GM21529 (cell line): Measurements from ENCODE around the gene MTSS2.
"Not testable (repeated sequence)": the region's sequence is repeated elsewhere in the genome, so short reads cannot be mapped to it uniquely, and the experiment has no call there.

Experiments
- ATAC-seq: cut with Tn5 transposase; IDR thresholded peaks from one replicate; pipeline ENCODE4 v1.9.1; 2021; ENCODE audit not compliant: unreplicated experiment

MTSS2 gene

DNA sequence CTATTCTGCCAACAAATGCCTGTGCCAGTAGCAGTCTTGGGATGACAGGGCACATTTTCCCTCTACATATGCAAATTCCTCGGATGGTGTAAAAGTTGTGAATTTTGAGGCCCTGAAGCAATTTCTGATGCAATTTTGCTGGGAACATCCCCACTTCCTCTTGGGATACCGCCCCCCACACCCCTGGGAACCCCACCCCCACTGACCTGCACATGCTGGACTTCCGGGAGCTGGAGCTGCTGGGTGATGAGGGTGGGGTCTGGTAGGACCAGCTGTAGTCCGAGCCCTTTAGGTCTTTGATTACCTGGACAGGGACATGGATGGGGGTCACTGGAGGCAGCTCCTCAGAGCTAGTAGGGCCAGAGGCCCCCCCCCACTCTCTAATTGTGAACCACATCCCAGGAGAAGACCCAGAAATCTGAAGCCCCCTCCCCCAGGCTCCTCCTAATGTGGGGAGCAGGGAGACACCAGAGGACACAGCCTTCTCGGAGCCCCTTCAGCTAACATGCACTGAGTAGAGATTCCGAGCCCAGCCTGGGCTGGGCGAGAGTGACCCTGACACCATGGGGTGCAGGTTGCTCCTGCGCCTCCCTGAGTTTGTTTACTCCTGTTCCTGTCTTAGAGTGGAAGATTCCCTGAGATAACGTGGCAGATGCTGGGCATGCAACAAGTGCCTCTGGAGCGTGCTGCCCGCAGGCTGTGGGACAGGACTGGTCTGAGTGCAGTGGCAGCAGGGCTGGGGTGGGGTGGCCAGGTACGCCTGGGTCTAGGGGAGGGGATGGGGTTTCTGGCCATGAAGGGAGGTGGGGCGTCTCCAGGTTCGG lies 9.0 kb downstream of the MTSS2 start:
- ATAC-seq, result no peak

DNA sequence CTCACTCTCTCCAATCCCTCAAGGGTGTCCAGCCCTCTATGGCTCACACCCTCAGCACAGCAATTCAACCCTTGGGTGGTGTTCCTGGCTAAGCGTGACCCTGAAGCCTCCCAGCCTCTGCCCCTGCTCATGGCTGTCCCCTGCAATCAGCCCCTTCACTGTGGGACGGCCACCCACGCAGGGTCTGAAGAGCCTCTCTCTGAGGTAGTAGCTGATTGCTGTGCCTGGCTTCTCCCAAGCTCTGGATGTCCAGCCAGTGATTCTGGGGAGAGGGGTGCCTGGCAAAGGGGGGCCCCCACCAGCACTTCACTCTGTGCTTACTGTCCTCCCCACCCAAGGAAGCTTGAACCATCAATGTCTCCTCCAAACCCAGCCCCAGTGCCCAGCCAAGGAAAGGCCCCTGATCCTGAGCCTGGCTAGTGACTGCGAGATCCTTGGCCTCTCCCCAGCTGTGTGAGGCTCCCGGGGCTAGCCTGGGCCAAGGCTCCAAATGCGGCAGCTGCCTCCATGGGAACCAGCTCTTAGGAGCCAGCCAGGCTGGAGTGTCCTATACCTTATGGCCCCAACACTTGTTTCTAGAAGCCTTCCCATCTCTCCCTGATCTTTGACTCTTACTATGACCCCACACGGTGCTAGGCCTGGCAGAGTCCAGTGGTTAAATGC lies 9.9 kb downstream of the MTSS2 start:
- no peak for ATAC-seq

- no peak for ATAC-seq
Measured at GRCh38 chr16:70674221-70675014, 11.4 kb downstream of the MTSS2 start.

GRCh38 chr16:70670938-70671337 lies 14.9 kb downstream of the MTSS2 start:
- ATAC-seq, result not testable (repeated sequence)

DNA sequence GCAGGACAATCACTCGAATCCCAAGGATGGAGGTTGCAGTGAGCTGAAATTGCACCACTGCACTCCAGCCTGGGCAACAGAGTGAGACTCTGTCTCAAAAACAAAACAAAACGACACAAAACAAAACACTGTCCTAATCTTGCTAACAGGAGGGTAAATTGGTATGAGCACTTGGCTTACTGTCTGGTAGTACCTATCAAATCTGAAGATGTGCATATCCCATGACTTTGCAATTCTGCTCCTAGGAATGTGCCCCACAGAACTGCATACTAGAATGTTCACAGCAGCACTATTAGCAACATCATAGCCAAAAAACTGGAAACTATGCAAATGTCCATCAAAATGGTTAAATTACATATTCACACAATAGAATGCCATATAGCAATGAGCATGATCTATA lies 15.7 kb downstream of the MTSS2 start:
- ATAC-seq, result no peak

DNA sequence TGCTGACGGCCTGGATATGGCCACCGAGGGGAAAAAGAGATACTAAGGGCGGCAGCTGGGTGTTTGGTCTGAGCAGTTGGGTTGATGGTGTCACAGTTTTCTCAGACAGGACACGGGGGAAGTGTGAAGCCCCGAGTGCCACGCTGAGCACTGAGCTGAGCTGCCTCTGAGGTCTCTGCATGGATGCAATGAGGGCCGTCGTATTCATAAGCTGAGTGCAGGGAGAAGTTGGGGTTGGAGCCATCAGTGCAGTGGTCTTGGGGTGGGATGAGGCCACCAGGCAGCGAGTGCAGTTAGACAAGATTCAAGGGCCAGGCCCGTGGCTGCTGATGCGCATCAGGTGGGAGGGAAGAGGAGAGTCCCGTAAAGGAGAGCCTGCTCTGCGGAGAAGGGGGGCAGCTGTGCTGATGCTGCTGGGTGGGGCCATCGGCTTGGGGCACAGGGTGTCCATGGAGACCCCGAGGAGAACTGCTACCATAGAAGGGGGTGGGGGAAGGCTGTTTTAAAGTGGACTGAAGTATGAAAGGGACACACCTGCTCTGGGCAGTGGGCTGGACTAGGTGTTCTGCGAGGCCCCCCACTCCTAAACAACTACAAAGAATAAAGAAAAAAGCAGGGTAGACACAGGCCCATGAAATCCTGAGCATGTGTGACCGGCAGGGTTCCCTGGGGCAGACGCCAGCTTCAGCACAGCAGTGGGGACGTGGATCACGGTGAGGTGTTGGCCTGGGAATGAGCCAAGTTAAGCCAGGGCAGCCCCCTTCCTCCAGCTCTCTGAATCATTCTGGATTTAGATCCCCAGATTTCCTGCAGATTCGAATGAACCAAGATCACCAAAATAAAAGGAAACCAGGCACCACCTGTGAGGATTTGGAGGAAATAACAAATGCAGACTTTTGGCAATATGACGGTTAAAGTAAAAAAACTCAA lies 19.8 kb downstream of the MTSS2 start:
- no peak for ATAC-seq

DNA sequence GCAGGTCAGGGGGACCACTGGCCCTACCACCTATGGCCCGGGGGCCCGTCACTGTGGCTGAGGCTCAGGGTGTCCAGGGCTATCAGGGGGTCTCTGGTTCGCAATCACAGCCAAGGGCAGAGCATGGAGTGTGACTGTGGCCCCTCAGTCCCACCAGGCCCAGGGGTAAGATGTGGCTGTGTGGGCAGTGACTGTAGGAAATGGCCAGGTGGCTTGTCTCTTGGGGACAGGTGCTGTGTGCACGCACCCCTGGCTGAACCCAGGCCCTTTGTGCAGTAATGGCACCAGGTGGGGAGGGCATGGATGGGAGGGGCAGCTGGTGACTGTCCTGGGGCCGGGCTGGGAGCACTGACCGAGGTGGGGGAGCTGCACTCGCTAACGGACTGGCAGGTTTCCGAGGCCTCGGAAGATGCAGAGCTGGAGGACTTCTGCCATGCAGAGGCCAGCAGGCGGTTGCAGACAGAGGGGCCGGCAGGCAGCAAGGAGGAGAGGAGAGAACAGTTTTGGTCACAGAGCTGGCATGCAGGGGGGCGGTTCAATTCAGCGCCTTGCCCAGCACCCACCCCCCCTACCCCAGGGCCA lies 20.6 kb downstream of the MTSS2 start:
- no peak for ATAC-seq

- ATAC-seq, result no peak
Measured at GRCh38 chr16:70664325-70665112, 21.3 kb downstream of the MTSS2 start.

DNA sequence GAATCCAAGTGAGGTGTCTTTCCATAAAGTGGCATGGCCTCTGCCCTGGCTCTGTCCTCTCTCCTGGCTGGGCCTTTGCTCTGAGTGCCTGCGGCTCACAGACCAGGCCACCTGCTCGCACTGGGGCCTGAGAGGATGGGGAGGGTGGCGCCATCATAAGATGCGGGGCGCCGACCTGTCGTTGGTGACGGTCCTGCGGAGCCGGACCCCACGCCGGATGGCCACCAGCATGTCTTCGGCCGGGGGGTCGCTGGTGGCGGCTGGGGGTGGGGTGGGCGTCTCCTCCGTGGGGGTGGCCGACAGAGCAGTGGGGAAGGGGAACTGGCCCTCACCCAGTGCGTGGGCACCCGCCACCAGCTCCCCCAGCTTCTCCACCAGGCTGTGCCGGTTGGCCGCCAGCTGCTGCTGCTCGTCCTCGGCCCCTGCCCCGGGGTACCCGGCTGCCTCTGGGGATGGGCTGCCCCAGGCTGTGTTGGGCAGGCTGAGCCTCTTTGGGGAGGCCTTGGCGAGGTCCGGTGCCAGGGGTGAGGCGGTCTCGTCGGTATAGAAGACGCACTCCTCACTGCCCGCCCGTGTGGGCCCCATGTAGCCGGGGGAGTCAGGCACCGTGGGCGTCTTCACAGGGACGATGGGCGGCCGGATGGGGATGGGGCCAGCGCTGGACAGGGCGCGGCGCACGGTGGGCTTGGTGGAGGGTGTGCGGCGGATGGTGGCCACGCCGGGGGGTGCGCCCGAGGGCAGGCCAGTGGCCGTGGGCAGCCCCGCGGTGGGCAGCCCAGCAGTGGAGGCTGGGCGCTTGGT lies 22.1 kb downstream of the MTSS2 start:
- no peak for ATAC-seq

DNA sequence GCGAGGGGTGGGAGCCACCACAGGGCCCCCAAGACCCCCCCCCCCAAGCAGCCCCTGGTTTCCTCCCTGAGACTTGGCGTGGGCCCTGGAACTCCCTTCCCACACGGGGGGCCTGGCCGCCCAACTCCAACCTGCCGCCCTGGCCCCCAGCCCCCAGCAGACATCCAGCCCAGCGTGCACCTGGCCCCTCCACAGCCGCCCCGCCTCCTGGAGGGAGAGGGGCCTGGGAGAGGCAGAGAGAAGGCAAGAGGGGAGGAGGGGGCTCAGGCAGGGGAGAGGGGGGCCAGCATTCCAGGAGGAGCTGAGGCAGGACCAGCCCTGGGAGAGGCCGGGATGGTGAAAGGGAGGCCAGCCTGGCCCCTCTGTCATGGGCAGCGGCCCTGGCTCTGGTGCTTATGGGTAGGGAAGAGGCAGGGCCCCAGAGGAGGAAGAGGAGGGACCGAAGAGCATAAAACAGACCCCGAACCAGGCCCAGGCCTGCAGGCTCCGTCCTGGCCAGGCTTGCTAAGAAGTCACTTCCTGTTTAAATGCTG lies 22.8 kb downstream of the MTSS2 start:
- no peak for ATAC-seq

DNA sequence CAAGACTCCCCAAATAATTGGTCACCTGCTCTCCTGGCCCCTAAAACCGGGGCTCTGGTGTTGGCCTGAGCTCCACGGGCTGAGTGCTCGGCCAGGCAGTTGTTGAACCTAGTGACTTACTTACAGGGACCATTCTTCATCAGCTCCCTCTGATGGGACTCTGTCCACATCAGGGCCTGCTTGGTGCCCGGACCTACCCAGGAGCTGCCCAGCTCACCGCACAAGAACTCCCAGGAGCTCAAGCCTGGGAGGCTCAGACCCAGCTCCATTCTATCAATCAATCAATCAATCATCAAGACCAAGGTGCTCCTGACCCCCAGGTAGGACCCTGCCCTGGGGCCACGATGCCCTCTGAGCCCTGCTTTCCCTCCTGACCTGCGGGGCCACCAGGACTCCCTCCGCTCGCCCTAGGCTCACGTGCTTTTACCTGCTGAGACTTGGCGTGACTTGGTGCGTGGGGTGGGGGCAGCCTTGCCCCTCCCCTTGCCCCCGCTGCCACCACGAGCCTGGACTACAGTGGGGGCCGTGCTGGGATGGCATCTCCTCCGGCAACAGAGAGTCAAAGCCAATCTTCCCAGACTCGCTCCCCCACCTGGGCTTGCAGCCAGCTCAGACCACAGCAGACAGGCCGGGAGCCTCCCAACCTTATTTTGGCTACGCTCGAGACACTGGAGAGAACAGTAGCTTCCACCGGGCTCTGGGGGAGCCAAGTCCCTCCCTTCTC lies 23.8 kb downstream of the MTSS2 start:
- no peak for ATAC-seq

DNA sequence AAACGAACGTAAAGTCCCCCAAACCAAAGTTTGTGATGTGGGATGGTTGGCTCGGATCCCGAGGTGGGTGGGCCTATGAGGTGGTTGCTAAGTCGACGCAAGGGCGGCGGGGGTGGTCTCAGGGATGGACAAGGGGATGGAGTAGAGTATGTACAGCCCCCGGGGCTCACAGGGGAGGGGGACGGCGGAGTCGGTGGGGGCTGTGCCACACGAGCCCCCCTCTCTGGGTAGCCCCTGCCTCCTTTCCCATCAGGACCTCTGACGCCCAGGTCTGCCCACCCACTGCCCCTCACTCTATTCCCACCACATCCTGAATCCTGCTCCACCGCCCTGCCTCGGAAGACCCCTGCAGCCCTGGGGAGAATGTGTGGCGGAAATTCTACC lies 24.3 kb downstream of the MTSS2 start:
- no peak for ATAC-seq

- ATAC-seq, result no peak
Measured at GRCh38 chr16:70660672-70661350, 25.0 kb downstream of the MTSS2 start.

DNA sequence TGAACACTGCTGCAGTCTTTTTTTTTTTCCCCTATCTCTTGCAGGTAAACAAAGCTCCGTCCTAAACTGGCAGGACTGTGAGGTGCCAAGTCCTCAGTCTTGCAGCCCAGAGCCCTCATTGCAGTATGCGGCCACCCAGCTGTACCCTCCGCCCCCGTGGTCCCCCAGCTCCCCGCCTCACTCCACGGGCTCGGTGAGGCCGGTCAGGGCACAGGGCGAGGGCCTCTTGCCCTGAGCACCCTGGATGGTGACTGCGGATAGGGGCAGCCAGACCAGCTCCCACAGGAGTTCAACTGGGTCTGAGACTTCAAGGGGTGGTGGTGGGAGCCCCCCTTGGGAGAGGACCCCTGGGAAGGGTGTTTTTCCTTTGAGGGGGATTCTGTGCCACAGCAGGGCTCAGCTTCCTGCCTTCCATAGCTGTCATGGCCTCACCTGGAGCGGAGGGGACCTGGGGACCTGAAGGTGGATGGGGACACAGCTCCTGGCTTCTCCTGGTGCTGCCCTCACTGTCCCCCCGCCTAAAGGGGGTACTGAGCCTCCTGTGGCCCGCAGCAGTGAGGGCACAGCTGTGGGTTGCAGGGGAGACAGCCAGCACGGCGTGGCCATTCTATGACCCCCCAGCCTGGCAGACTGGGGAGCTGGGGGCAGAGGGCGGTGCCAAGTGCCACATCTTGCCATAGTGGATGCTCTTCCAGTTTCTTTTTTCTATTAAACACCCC lies 25.7 kb downstream of the MTSS2 start:
- ATAC-seq, result no peak

DNA sequence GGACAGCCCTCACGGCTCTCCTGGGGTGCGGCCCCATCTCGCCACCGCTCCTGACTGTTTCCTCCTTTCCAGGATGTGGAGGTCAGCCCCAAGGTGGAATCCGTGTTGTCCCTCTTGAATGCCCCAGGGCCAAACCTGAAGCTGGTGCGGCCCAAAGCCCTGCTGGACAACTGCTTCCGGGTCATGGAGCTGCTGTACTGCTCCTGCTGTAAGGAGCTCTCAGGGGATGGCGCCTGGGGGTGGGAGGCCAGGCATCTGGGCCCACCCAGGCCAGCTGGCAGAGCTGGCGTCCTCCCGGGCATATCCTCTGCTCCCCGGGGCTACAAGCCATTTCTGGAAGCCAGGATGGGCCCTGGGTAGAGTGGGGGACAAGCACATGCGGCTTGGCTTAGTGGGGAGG lies 26.3 kb downstream of the MTSS2 start:
- ATAC-seq, result no peak

GRCh38 chr16:70658921-70659320 lies 26.9 kb downstream of the MTSS2 start:
- ATAC-seq, result no peak

GRCh38 chr16:70657956-70658355 lies 27.9 kb downstream of the MTSS2 start:
- ATAC-seq, result no peak
